NT2/D1 (cell line): ENCODE measurements around the gene NUDT6.

Experiments used
- DNase-seq: peaks from one replicate; pipeline ENCODE4 v3.0.0-alpha.2; 2011; ENCODE audit warnings: low read depth, low spot score
- H3K27me3 ChIP-seq: 2 replicates; pipeline ENCODE4 v1.6.0; 2011; ENCODE audit warnings: mild to moderate bottlenecking; ENCODE audit not compliant: insufficient read length, insufficient read depth
- H3K36me3 ChIP-seq: 2 replicates; pipeline ENCODE4 v1.6.1; 2011; ENCODE audit warnings: mild to moderate bottlenecking, low read length, mixed read lengths; ENCODE audit not compliant: insufficient read depth, insufficient read length
- H3K4me1 ChIP-seq: 2 replicates; pipeline ENCODE4 v1.5.1; 2011; ENCODE audit not compliant: insufficient read depth, insufficient read length
- H3K4me3 ChIP-seq: 2 replicates; pipeline ENCODE4 v1.5.1; 2011; ENCODE audit warnings: low read depth; ENCODE audit not compliant: insufficient read length
- H3K9ac ChIP-seq: 2 replicates; pipeline ENCODE4 v1.6.0; 2011; ENCODE audit warnings: low read depth; ENCODE audit not compliant: insufficient read length
- H3K9me3 ChIP-seq: 2 replicates; pipeline ENCODE4 v1.5.1; 2011; ENCODE audit warnings: mild to moderate bottlenecking, low read length; ENCODE audit not compliant: insufficient read depth
- SUZ12 ChIP-seq: IDR thresholded peaks from 2 replicates; pipeline ENCODE4 v1.6.1; 2011; ENCODE audit not compliant: insufficient read length, insufficient read depth; ENCODE audit errors: extremely low read depth
- YY1 ChIP-seq: IDR thresholded peaks from 2 replicates; pipeline ENCODE4 v1.6.1; 2011; ENCODE audit not compliant: insufficient read length, insufficient read depth
- ZNF274 ChIP-seq: IDR thresholded peaks from 2 replicates; pipeline ENCODE4 v1.6.1; 2011; ENCODE audit warnings: mild to moderate bottlenecking, low read depth, low read length

Gene NUDT6

GRCh38 chr4:122901247-122902010 lies 21.0 kb downstream of the NUDT6 start:
- no peak for DNase-seq
- no peaks in the 10 kb centered on the region for H3K9me3 ChIP-seq
- TF ChIP-seq SUZ12 (no peak), YY1 (no peak), ZNF274 (no peak)
- H3K9ac ChIP-seq = no peak overlapping the region
- H3K4me3 ChIP-seq = no peak overlapping the region
- H3K36me3 ChIP-seq = peaks cover 2% of the 10 kb centered on the region
- no peaks in the 10 kb centered on the region for H3K27me3 ChIP-seq
- no peaks in the 10 kb centered on the region for H3K4me1 ChIP-seq

DNA sequence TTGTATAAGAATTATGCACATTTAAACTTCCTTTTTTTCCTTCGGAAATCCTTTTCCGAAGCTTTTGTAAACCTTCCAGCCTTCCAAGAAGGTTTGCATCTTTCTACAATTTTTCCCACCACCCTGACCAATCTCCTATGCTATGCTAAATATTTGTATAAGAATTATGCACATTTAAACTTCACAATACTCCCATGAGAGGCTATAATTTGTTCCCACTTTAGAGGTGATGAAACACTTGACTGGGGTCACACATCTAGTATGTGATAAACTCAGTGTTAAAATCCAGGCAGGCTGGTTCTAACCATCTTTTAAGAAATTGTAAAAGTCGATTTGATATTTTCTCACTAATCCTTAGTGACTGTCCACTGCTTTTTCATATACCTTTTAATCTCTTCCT lies 22.1 kb downstream of the NUDT6 start:
- no peak overlapping the region for H3K9ac ChIP-seq
- no peak for DNase-seq
- H3K4me1 ChIP-seq = no peaks in the 10 kb centered on the region
- H3K36me3 ChIP-seq = peaks cover 5% of the 10 kb centered on the region
- TF ChIP-seq YY1 (no peak), ZNF274 (no peak), SUZ12 (no peak)
- no peak overlapping the region for H3K4me3 ChIP-seq
- no peaks in the 10 kb centered on the region for H3K9me3 ChIP-seq
- H3K27me3 ChIP-seq = no peaks in the 10 kb centered on the region

DNA sequence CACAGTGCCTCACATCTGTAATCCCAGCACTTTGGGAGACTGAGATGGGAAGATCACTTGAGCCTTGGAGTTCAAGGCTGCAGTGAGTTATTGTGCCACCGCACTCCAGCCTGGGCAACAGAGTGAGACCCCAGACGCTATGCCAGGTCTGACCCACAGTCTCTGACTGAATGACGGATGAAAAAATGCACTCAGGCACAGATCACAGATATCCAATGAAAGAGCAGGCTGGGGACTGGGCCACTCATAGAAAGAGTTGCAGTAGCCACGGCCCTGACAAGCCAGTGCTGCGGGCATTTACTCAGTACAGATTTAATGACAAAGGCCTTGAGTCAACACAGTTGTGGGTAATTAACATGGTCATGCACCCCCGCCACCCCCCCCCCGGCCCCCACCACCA lies 22.7 kb downstream of the NUDT6 start:
- TF ChIP-seq SUZ12 (no peak), YY1 (no peak), ZNF274 (no peak)
- H3K36me3 ChIP-seq = peaks cover 5% of the 10 kb centered on the region

GRCh38 chr4:122898370-122899150 lies 23.8 kb downstream of the NUDT6 start:
- no peak overlapping the region for H3K9ac ChIP-seq
- no peak overlapping the region for H3K4me3 ChIP-seq
- no peaks in the 10 kb centered on the region for H3K9me3 ChIP-seq
- no peak for DNase-seq
- H3K27me3 ChIP-seq = no peaks in the 10 kb centered on the region
- H3K36me3 ChIP-seq = peaks cover 8% of the 10 kb centered on the region
- no peak for TF ChIP-seq ZNF274
- TF ChIP-seq SUZ12 = no peak
- TF ChIP-seq YY1 = no peak
- H3K4me1 ChIP-seq = no peaks in the 10 kb centered on the region

More for the DNA sequence above, 22.7 kb downstream of the NUDT6 start:
- no peaks in the 10 kb centered on the region for H3K27me3 ChIP-seq
- H3K4me1 ChIP-seq = no peaks in the 10 kb centered on the region
- H3K9ac ChIP-seq = no peak overlapping the region
- H3K9me3 ChIP-seq = no peaks in the 10 kb centered on the region
- DNase-seq = no peak
- no peak overlapping the region for H3K4me3 ChIP-seq

DNA sequence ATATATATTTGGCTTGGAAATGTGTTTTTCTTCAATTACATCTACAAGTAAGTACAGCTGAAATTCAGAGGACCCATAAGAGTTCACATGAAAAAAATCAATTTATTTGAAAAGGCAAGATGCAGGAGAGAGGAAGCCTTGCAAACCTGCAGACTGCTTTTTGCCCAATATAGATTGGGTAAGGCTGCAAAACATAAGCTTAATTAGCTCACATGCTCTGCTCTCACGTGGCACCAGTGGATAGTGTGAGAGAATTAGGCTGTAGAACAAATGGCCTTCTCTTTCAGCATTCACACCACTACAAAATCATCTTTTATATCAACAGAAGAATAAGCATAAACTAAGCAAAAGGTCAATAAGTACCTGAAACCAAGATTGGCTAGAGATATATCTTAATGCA lies 26.1 kb downstream of the NUDT6 start:
- DNase-seq = no peak
- TF ChIP-seq ZNF274 = no peak
- no peak for TF ChIP-seq SUZ12
- Histone ChIP-seq H3K4me3 (no peak overlapping the region), H3K9ac (no peak overlapping the region), H3K9me3 (no peaks in the 10 kb centered on the region), H3K4me1 (no peaks in the 10 kb centered on the region), H3K36me3 (peaks cover 25% of the 10 kb centered on the region), H3K27me3 (no peaks in the 10 kb centered on the region)

DNA sequence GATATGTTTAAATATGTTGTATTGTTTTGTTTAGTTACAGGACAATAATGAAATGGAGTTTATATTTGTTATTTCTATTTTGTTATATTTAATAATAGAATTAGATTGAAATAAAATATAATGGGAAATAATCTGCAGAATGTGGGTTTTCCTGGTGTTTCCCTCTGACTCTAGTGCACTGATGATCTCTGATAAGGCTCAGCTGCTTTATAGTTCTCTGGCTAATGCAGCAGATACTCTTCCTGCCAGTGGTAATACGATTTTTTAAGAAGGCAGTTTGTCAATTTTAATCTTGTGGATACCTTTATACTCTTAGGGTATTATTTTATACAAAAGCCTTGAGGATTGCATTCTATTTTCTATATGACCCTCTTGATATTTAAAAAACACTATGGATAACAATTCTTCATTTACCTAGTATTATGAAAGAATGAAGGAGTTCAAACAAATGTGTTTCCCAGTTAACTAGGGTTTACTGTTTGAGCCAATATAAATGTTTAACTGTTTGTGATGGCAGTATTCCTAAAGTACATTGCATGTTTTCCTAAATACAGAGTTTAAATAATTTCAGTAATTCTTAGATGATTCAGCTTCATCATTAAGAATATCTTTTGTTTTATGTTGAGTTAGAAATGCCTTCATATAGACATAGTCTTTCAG lies 26.9 kb downstream of the NUDT6 start:
- no peaks in the 10 kb centered on the region for H3K27me3 ChIP-seq
- no peak overlapping the region for H3K9ac ChIP-seq
- DNase-seq = no peak
- H3K4me3 ChIP-seq = no peak overlapping the region
- no peak for TF ChIP-seq ZNF274
- TF ChIP-seq SUZ12 = no peak
- no peak for TF ChIP-seq YY1
- no peaks in the 10 kb centered on the region for H3K4me1 ChIP-seq
- no peaks in the 10 kb centered on the region for H3K9me3 ChIP-seq
- peaks cover 27% of the 10 kb centered on the region for H3K36me3 ChIP-seq

DNA sequence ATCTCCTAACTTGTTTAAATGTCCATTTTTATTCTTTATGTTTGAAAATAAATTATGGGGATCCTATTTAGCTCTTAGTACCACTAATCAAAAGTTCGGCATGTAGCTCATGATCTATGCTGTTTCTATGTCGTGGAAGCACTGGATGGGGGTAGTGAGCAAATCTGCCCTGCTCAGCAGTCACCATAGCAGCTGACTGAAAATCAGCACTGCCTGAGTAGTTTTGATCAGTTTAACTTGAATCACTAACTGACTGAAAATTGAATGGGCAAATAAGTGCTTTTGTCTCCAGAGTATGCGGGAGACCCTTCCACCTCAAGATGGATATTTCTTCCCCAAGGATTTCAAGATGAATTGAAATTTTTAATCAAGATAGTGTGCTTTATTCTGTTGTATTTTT lies 27.6 kb downstream of the NUDT6 start:
- Histone ChIP-seq H3K4me3 (no peak overlapping the region), H3K27me3 (no peaks in the 10 kb centered on the region), H3K9ac (no peak overlapping the region), H3K36me3 (peaks cover 28% of the 10 kb centered on the region), H3K4me1 (no peaks in the 10 kb centered on the region), H3K9me3 (no peaks in the 10 kb centered on the region)
- TF ChIP-seq YY1 = no peak
- TF ChIP-seq SUZ12 = no peak
- DNase-seq = no peak
